ENCODE results near the gene SENP7.

Gene SENP7

DNA sequence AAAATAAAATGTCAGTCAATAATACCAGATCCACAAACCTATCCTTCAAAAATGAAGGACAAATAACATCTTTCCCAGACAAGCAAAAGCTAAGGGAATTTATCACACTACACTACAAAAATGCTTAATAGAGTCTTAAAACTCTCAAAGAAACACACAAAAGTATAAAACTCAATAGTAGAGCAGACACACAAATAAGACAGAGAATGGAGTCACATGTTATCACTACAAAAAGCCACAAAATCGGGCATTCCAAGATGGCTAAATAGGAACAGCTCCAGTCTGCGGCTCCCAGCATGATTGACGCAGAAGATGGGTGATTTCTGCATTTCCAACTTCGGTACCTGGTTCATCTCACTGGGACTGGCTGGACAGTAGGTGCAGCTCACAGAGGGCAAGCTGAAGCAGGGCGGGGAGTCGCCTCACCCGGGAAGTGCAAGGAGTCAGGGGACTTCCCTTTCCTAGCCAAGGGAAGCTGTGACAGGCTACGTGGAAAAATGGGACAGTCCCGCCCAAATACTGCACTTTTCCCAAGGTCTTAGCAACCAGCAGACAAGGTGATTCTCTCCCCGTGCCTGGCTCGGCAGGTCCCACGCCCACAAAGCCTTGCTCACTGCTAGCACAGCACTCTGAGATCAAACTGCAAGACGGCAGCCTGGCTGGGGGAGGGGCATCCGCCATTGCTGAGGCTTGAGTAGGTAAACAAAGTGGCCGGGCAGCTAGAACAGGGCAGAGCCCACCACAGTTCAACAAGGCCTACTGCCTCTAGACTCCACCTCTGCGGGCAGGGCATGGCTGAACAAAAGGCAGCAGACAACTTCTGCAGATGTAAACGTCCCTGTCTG, 46.3 kb downstream of the SENP7 start:
- TF ChIP-seq, protein P1, sequence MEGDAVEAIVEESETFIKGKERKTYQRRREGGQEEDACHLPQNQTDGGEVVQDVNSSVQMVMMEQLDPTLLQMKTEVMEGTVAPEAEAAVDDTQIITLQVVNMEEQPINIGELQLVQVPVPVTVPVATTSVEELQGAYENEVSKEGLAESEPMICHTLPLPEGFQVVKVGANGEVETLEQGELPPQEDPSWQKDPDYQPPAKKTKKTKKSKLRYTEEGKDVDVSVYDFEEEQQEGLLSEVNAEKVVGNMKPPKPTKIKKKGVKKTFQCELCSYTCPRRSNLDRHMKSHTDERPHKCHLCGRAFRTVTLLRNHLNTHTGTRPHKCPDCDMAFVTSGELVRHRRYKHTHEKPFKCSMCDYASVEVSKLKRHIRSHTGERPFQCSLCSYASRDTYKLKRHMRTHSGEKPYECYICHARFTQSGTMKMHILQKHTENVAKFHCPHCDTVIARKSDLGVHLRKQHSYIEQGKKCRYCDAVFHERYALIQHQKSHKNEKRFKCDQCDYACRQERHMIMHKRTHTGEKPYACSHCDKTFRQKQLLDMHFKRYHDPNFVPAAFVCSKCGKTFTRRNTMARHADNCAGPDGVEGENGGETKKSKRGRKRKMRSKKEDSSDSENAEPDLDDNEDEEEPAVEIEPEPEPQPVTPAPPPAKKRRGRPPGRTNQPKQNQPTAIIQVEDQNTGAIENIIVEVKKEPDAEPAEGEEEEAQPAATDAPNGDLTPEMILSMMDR (IDR thresholded peaks at IDR 0.05; ENCODE audit: insufficient read depth, low read length, poor library complexity, severe bottlenecking), result no peak
- no peaks in the 10 kb centered on the region for H3K27me3 ChIP-seq (replicated peaks; ENCODE audit: control insufficient read depth, insufficient read depth, low read length)
- no peaks in the 10 kb centered on the region for H3K36me3 ChIP-seq (ENCODE audit: control insufficient read depth, insufficient read depth, low read length)
- DNase-seq (ENCODE audit: extremely low read depth, insufficient read length), result no peak
- H3K4me3 ChIP-seq (replicated peaks; ENCODE audit: low read depth, low read length), result no peak overlapping the region

DNA sequence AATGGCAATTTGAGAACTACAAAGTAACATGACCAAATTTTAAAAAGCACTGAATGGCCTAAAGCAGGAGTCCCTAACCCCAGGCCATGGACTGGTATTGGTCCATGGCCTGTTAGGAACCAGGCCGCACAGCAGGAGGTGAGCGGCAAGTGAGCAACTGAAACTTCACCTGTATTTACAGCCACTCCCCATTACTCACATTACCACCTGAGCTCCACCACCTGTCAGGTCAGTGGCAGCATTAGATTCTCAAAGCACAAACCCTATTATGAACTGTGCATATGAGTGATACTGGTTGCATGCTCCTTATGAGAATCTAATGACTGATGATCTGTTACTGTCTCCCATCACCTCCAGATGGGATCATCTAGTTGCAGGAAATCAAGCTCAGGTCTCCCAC, 48.8 kb downstream of the SENP7 start:
- TF ChIP-seq, protein P1 (IDR thresholded peaks at IDR 0.05; ENCODE audit: insufficient read depth, low read length, poor library complexity, severe bottlenecking), result no peak
- Histone ChIP-seq H3K27me3 (replicated peaks; ENCODE audit: control insufficient read depth, insufficient read depth, low read length) (no peaks in the 10 kb centered on the region), H3K36me3 (ENCODE audit: control insufficient read depth, insufficient read depth, low read length) (no peaks in the 10 kb centered on the region; the same call in 1 of the 2 replicates), H3K4me3 (replicated peaks; ENCODE audit: low read depth, low read length) (no peak overlapping the region)
- no peak for DNase-seq (ENCODE audit: extremely low read depth, insufficient read length)

DNA sequence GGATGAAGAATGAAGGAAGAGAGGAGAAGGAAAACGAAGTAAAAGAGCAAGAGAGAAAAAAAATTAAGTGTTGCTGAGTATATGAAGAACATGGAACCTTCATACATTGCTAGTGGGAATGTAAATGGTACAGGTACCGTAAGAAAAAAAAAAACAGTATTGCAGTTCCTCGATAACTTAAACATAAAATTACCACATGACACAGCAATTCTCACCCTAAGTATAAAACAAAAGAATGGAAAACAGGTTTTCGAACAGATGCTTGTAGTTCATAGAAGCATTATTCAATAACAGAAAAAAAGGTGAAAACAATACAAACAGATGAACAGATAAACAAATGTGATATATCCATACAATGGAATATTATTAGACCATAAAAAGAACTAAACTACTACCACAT, 51.6 kb downstream of the SENP7 start:
- DNase-seq (ENCODE audit: extremely low read depth, insufficient read length), result no peak
- Histone ChIP-seq H3K4me3 (replicated peaks; ENCODE audit: low read depth, low read length) (no peak overlapping the region), H3K36me3 (ENCODE audit: control insufficient read depth, insufficient read depth, low read length) (no peaks in the 10 kb centered on the region; the same call in 1 of the 2 replicates), H3K27me3 (replicated peaks; ENCODE audit: control insufficient read depth, insufficient read depth, low read length) (no peaks in the 10 kb centered on the region)
- TF ChIP-seq, protein P1 (IDR thresholded peaks at IDR 0.05; ENCODE audit: insufficient read depth, low read length, poor library complexity, severe bottlenecking), result no peak

DNA sequence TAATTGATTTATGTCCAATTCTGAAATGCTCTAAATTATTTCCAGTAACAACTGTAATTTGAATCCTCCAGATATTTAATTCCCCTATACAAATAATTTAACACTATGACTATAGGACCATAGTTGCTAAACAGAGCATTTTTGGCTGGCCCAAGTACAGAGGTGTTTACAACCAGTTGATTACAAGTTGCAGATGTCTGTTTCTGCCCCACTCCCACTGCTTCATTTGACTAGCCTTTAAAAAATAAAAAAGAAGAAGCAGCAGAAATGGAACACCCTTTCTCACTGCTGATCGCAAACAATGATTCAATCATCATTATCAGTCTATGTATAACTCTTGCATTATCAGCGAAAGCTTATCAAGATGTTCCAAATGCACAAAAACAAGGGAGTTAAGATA, 54.6 kb downstream of the SENP7 start:
- TF ChIP-seq, protein P1 (IDR thresholded peaks at IDR 0.05; ENCODE audit: insufficient read depth, low read length, poor library complexity, severe bottlenecking), result no peak
- DNase-seq (ENCODE audit: extremely low read depth, insufficient read length), result no peak
- Histone ChIP-seq H3K4me3 (replicated peaks; ENCODE audit: low read depth, low read length) (no peak overlapping the region), H3K36me3 (ENCODE audit: control insufficient read depth, insufficient read depth, low read length) (no peaks in the 10 kb centered on the region; the same call in 1 of the 2 replicates), H3K27me3 (replicated peaks; ENCODE audit: control insufficient read depth, insufficient read depth, low read length) (no peaks in the 10 kb centered on the region)

DNA sequence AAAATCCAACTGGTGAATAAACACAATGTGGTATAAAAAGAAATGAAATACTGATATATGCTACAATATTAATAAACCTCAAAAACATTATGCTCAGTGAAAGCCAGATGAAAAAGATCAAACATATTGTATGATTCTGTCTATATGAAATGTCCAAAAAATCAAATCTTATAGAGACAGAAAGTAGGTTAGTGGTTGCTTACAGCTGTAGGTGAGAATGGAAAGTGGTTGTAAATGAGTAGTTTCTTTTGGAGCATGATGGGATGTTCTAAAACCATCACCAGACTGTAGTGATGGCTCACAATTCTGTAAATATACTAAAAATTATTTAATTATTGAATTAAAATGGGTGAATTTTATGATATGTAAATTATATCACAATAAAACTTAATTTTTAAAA, 58.4 kb downstream of the SENP7 start:
- Histone ChIP-seq H3K27me3 (replicated peaks; ENCODE audit: control insufficient read depth, insufficient read depth, low read length) (no peaks in the 10 kb centered on the region), H3K4me3 (replicated peaks; ENCODE audit: low read depth, low read length) (no peak overlapping the region), H3K36me3 (ENCODE audit: control insufficient read depth, insufficient read depth, low read length) (no peaks in the 10 kb centered on the region; the same call in 1 of the 2 replicates)
- TF ChIP-seq, protein P1 (IDR thresholded peaks at IDR 0.05; ENCODE audit: insufficient read depth, low read length, poor library complexity, severe bottlenecking), result no peak
- DNase-seq (ENCODE audit: extremely low read depth, insufficient read length), result no peak
